GM12864 (cell line): ENCODE measurements around the gene CYP2A7.
"Not testable (repeated sequence)": the region's sequence is repeated elsewhere in the genome, so short reads cannot be mapped to it uniquely, and the experiment has no call there.

Experiments
- DNase-seq: peaks from one replicate; pipeline ENCODE4 v3.0.0-alpha.2; 2011; ENCODE audit warnings: low read depth
- H3K4me3 ChIP-seq: 2 replicates; pipeline ENCODE4 v1.5.1; 2011; ENCODE audit warnings: mild to moderate bottlenecking, low read depth, low read length, control low read depth
- CTCF ChIP-seq: IDR thresholded peaks from 2 replicates; pipeline ENCODE4 v1.5.1; 2011; ENCODE audit warnings: low read depth, mild to moderate bottlenecking, moderate library complexity, low read length, control low read depth, inconsistent platforms; ENCODE audit errors: missing control alignments

Gene CYP2A7

GRCh38 chr19:40920300-40921004 lies 38.4 kb upstream of the CYP2A7 start:
- H3K4me3 ChIP-seq: no peak overlapping the region
- no peak for TF ChIP-seq CTCF
- no peak for DNase-seq

- not testable (repeated sequence) for DNase-seq
Measured at GRCh38 chr19:40919530-40920299, 37.7 kb upstream of the CYP2A7 start.

GRCh38 chr19:40918303-40918702 lies 36.3 kb upstream of the CYP2A7 start:
- not testable (repeated sequence) for H3K4me3 ChIP-seq, DNase-seq

More at GRCh38 chr19:40919530-40920299, 37.7 kb upstream of the CYP2A7 start:
- not testable (repeated sequence) for H3K4me3 ChIP-seq

- no peak overlapping the region for H3K4me3 ChIP-seq
- TF ChIP-seq CTCF: no peak
Measured at GRCh38 chr19:40908976-40909375, 26.9 kb upstream of the CYP2A7 start.

GRCh38 chr19:40907968-40908735 lies 26.1 kb upstream of the CYP2A7 start:
- no peak overlapping the region for H3K4me3 ChIP-seq
- DNase-seq: no peak
- no peak for TF ChIP-seq CTCF

More at GRCh38 chr19:40908976-40909375, 26.9 kb upstream of the CYP2A7 start:
- no peak for DNase-seq

GRCh38 chr19:40906512-40906911 lies 24.5 kb upstream of the CYP2A7 start:
- DNase-seq: no peak
- no peak for TF ChIP-seq CTCF
- no peak overlapping the region for H3K4me3 ChIP-seq

GRCh38 chr19:40904673-40905156 lies 22.7 kb upstream of the CYP2A7 start:
- not testable (repeated sequence) for H3K4me3 ChIP-seq, DNase-seq

GRCh38 chr19:40901975-40902750 lies 20.1 kb upstream of the CYP2A7 start:
- DNase-seq, H3K4me3 ChIP-seq: not testable (repeated sequence)

GRCh38 chr19:40900521-40900920 lies 18.5 kb upstream of the CYP2A7 start:
- DNase-seq, H3K4me3 ChIP-seq: not testable (repeated sequence)

- not testable (repeated sequence) for H3K4me3 ChIP-seq, DNase-seq
Measured at GRCh38 chr19:40899964-40900363, 17.9 kb upstream of the CYP2A7 start.

- not testable (repeated sequence) for H3K4me3 ChIP-seq, DNase-seq
Measured at GRCh38 chr19:40896843-40897789, 15.1 kb upstream of the CYP2A7 start.
